B cell (primary cell): ENCODE results near the gene GNG10. TPM values are rescaled to one million over a fixed set of nuclear protein-coding genes. Genes with fewer than 3 reads are reported as not detected.

Source experiments
- ATAC-seq: fragments of 200-7000 bp; cut with Tn5 transposase; one replicate; pipeline ENCODE4 v1.10.0; 2021; ENCODE audit warnings: low read depth, mild to moderate bottlenecking, moderate number of reproducible peaks, moderate library complexity
- CTCF ChIA-PET: fragments of 350-600 bp; sonication (Branson Sonifier 250); formaldehyde crosslinking; loops from one replicate; lab custom pipeline; 2021; ENCODE audit warnings: antibody characterized with exemption, inconsistent platforms; lab: Charles Lee
- POLR2A ChIA-PET: fragments of 350-600 bp; sonication (Branson Sonifier 250); formaldehyde crosslinking; loops from one replicate; lab custom pipeline; 2021; ENCODE audit warnings: antibody characterized with exemption; lab: Charles Lee
- DNase-seq: peaks from one replicate; pipeline ENCODE4 v3.0.0; 2013
- H2AFZ ChIP-seq: 2 replicates; pipeline ENCODE4 v1.6.1; 2012; ENCODE audit warnings: mild to moderate bottlenecking, low read depth, low read length; ENCODE audit not compliant: insufficient read depth, poor library complexity, severe bottlenecking
- H3K27ac ChIP-seq, 2 donors: 1 replicate in 1 of 2; 2 replicates in 1 of 2; pipeline ENCODE4 v1.5.1; 2012 to 2013; ENCODE audit warnings: low read length in 2 of 2, mild to moderate bottlenecking in 2 of 2, moderate library complexity in 1 of 2
- H3K27me3 ChIP-seq, 4 experiments: fragments of 200-600 bp in 1 of 4; sonication (generic) in 1 of 4; replicated peaks in 1 of 4; 1 replicate in 2 of 4; 2 replicates in 2 of 4; pipeline versions ENCODE4 v1.6.1 to v1.7.0; 2013 to 2016; ENCODE audit warnings: low read length in 3 of 4, mild to moderate bottlenecking in 2 of 4, mixed read lengths in 1 of 4, moderate library complexity in 1 of 4; ENCODE audit not compliant: insufficient read depth in 4 of 4, control insufficient read depth in 3 of 4; ENCODE audit errors: control extremely low read depth in 1 of 4
- H3K36me3 ChIP-seq, 2 experiments: replicated peaks in 1 of 2; 1 replicate in 1 of 2; 2 replicates in 1 of 2; pipeline versions ENCODE4 v1.6.1 to v1.7.1; 2013; ENCODE audit warnings: low read length in 1 of 2; ENCODE audit not compliant: insufficient read depth in 2 of 2, control insufficient read depth in 1 of 2; ENCODE audit errors: control extremely low read depth in 1 of 2, extremely low read depth in 1 of 2
- H3K4me1 ChIP-seq, 2 donors: fragments of 200-600 bp in 1 of 2; sonication (generic) in 1 of 2; 1 replicate in 1 of 2; 2 replicates in 1 of 2; pipeline versions ENCODE4 v1.5.1 to v1.6.1; 2013 to 2017; ENCODE audit warnings: low read length in 2 of 2; ENCODE audit not compliant: control insufficient read depth in 2 of 2, insufficient read depth in 2 of 2
- H3K4me2 ChIP-seq: replicated peaks from 2 replicates; pipeline ENCODE3; 2012; ENCODE audit warnings: mild to moderate bottlenecking, low read depth, low read length; ENCODE audit not compliant: poor library complexity, severe bottlenecking
- H3K4me3 ChIP-seq, 5 experiments: fragments of 200-600 bp in 1 of 5; sonication (generic) in 1 of 5; 1 replicate in 3 of 5; 2 replicates in 2 of 5; pipeline versions ENCODE4 v1.5.1 to v1.7.0; 2011 to 2016; ENCODE audit warnings: low read length in 4 of 5, mild to moderate bottlenecking in 4 of 5, low read depth in 2 of 5, control low read depth in 1 of 5, moderate library complexity in 1 of 5; ENCODE audit not compliant: insufficient read depth in 1 of 5; ENCODE audit errors: control extremely low read depth in 1 of 5, extremely low read depth in 1 of 5
- H3K79me2 ChIP-seq: fragments of 200-600 bp; sonication (generic); one replicate; pipeline ENCODE4 v1.6.0; 2016; ENCODE audit warnings: low read length; ENCODE audit not compliant: control insufficient read depth, insufficient read depth
- H3K9ac ChIP-seq: fragments of 200-600 bp; sonication (generic); 2 replicates; pipeline ENCODE4 v1.6.1; 2017; ENCODE audit warnings: mild to moderate bottlenecking, low read length, moderate library complexity
- H3K9me3 ChIP-seq, 3 donors: one replicate each; pipeline versions ENCODE4 v1.6.1 to v1.7.1; 2013; ENCODE audit warnings: low read length in 2 of 3; ENCODE audit not compliant: control insufficient read depth in 2 of 3, insufficient read depth in 1 of 3; ENCODE audit errors: control extremely low read depth in 1 of 3
- H4K20me1 ChIP-seq: 2 replicates; pipeline ENCODE4 v1.6.0; 2012; ENCODE audit warnings: mild to moderate bottlenecking, low read length; ENCODE audit not compliant: insufficient read depth, control insufficient read depth, poor library complexity, severe bottlenecking
- H3K27ac Mint-ChIP-seq: one replicate; pipeline ENCODE4 v1.8.0; 2021; ENCODE audit warnings: mixed read lengths
- H3K27me3 Mint-ChIP-seq: one replicate; pipeline ENCODE4 v1.8.0; 2021; ENCODE audit warnings: mixed read lengths
- H3K4me1 Mint-ChIP-seq: one replicate; pipeline ENCODE4 v1.8.0; 2021; ENCODE audit warnings: mixed read lengths
- H3K4me3 Mint-ChIP-seq: one replicate; pipeline ENCODE4 v1.8.0; 2021; ENCODE audit warnings: mixed read lengths
- H3K9me3 Mint-ChIP-seq: one replicate; pipeline ENCODE4 v1.8.0; 2022; ENCODE audit warnings: mixed read lengths; ENCODE audit not compliant: insufficient read depth
- CTCF ChIP-seq: fragments of 200-600 bp; IDR thresholded peaks from one replicate; pipeline ENCODE4 v1.8.0; 2022; ENCODE audit warnings: antibody characterized with exemption, mild to moderate bottlenecking
- EZH2 ChIP-seq: IDR thresholded peaks from 2 replicates; pipeline ENCODE4 v1.6.1; 2012; ENCODE audit warnings: borderline replicate concordance, low read depth, mild to moderate bottlenecking, moderate library complexity, low read length; ENCODE audit not compliant: insufficient read depth, poor library complexity, severe bottlenecking
- WGBS: methylation state at CpG from one replicate; pipeline ENCODE4 v1.1.5; 2013; ENCODE audit warnings: missing lambda C conversion rate; ENCODE audit not compliant: insufficient coverage; 5-methylcytosine and 5-hydroxymethylcytosine counted together
- intact Hi-C: fragments of 100-400 bp; cut with micrococcal nuclease; formaldehyde crosslinking; loops from one replicate; pipeline ENCODE4 v1.10.0; 2022
- polyA plus RNA-seq: library from polyadenylated mRNA; depleted of rRNA; stranded (reverse); fragments of >200 nt; gene quantifications from 2 replicates; pipeline ENCODE4 v1.2.3, GENCODE V29; 2012
- total RNA-seq, 2 donors: library from RNA; stranded (reverse); fragments of 120-200 nt in 1 of 2; gene quantifications; 1 replicate in 1 of 2; 2 replicates in 1 of 2; pipeline versions ENCODE4 v1.2.3 to v1.2.4, GENCODE V29; 2013 to 2022

GNG10 gene
- total and polyA plus RNA-seq, 2 donors (not counting 1 experiment from before 2014, with no cell fraction given): 7.2 to 10.6 TPM

DNA sequence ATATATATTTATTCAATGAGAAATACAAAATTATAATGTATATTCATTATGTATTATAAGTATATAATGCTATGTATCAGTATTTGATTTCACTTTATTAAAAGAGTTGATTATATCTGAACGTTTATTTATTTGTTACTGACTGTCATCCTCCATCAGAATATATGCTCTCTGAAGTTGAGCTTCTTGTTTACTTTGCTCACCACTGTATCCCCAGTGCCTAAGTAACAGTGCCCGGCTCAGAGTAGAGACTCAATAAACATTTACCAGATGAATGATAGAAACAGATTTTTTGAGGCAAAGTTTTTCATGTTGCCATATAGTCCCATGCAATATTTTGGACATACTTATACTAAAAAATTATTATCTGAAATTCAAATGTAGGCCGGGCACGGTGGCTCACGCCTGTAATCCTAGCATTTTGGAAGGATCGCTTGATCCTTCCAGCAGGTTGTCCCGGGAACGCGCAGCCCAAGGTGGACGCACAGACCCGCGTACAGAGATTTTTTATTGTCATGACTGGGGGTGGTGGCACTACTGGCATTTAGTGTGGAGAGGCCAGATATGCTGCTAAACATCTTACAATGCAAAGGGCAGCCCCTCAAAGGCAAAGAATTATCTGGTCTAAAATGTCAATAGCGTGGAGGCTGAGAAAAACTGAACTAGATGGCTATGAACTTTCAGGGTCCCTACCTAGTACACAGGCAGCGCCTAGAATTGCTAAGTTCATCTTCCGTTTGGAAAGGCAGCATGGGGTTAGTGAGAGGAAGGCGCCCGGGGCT is 31.0 kb upstream of the GNG10 start:
- peaks cover 34% of the 10 kb centered on the region for H3K79me2 ChIP-seq
- ChIA-PET CTCF (interaction anchor here (1.0 to 1.6 kb wide), 2 partner anchors 9 to 32 kb away, joined by 4 to 10 read pairs; no protein-coding TSS in a partner anchor), POLR2A (interaction anchor here (1.2 to 1.3 kb wide), 2 partner anchors 32 to 703 kb away, joined by 6 read pairs; partner anchors contain the start of gene PTBP3)
- Mint-ChIP-seq H3K27me3 (peaks cover 5% of the 10 kb centered on the region), H3K9me3 (no peaks in the 10 kb centered on the region), H3K4me3 (peak overlapping the region; percentile 98), H3K4me1 (peaks cover 36% of the 10 kb centered on the region), H3K27ac (peak overlapping the region; percentile 93)
- no peak for DNase-seq
- H3K27ac ChIP-seq: peak overlapping the region in 1 of 2 donors; percentile 57
- H3K27me3 ChIP-seq: no peaks in the 10 kb centered on the region
- WGBS: 0% methylated on average over 5 of the region's 17 CpGs
- no peaks in the 10 kb centered on the region for H3K9me3 ChIP-seq
- H4K20me1 ChIP-seq: no peaks in the 10 kb centered on the region
- peak; percentile 24 for ATAC-seq
- peaks cover 15 to 17% of the 10 kb centered on the region in 2 donors for H3K4me1 ChIP-seq
- peak overlapping the region; percentile 87 for H3K9ac ChIP-seq
- H2AFZ ChIP-seq: peak overlapping the region; percentile 95
- H3K4me3 ChIP-seq: peak overlapping the region; percentile 65 to 92 (median 85)
- intact Hi-C loops: loop anchor here (2.0 to 10.0 kb wide), 4 partner anchors 1088 to 1774 kb away; partner anchors contain the start of genes ALAD, CDC26, INIP and PRPF4
- H3K36me3 ChIP-seq: no peaks in the 10 kb centered on the region
- H3K4me2 ChIP-seq: peak overlapping the region; percentile 82
- TF ChIP-seq EZH2 (no peak), CTCF (no peak)

DNA sequence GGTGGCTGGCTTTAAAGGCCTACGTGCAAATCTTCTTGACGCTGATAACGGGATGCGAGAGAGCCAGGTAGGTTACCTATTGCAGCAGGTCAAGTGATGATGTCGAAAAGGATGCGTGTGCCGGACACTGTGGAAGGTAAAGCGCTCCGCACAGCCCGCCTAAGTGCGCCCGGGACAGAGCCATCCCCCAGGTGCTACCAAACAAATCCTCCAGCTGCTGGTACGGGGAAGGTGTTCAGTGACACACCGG is 30.5 kb upstream of the GNG10 start:
- intact Hi-C loops: loop anchor here (1.0 to 10.0 kb wide), 7 partner anchors 30 to 1774 kb away; partner anchors contain the start of genes ALAD, CDC26, GNG10 and INIP
- H3K4me2 ChIP-seq: peak overlapping the region; percentile 82
- H4K20me1 ChIP-seq: no peaks in the 10 kb centered on the region
- Mint-ChIP-seq H3K4me1 (peaks cover 39% of the 10 kb centered on the region), H3K4me3 (peak overlapping the region; percentile 98), H3K27ac (peak overlapping the region; percentile 93), H3K27me3 (peaks cover under 1% of the 10 kb centered on the region), H3K9me3 (no peaks in the 10 kb centered on the region)
- peak overlapping the region; percentile 65 to 92 (median 85) for H3K4me3 ChIP-seq
- H3K9ac ChIP-seq: peak overlapping the region; percentile 87
- H3K36me3 ChIP-seq: no peaks in the 10 kb centered on the region
- H3K4me1 ChIP-seq: peaks cover 15 to 17% of the 10 kb centered on the region in 2 donors
- H3K27ac ChIP-seq: peak overlapping the region in 1 of 2 donors; percentile 57
- CTCF ChIA-PET: interaction anchor here (1.0 to 1.6 kb wide), 2 partner anchors 9 to 33 kb away, joined by 4 to 10 read pairs; no protein-coding TSS in a partner anchor
- POLR2A ChIA-PET: interaction anchor here (1.1 to 1.3 kb wide), 3 partner anchors 31 to 749 kb away, joined by 5 to 6 read pairs (median 6); partner anchors contain the start of genes HSDL2 and PTBP3
- WGBS: 0% methylated on average over 14 of the region's 14 CpGs
- H3K9me3 ChIP-seq: no peaks in the 10 kb centered on the region
- TF ChIP-seq CTCF: no peak
- TF ChIP-seq EZH2: no peak
- no peak for DNase-seq
- no peaks in the 10 kb centered on the region for H3K27me3 ChIP-seq
- H3K79me2 ChIP-seq: peaks cover 39% of the 10 kb centered on the region
- no peak for ATAC-seq
- H2AFZ ChIP-seq: peak overlapping the region; percentile 95
